ENCODE data around the gene VDAC2.

VDAC2 gene

GRCh38 chr10:75243426-75243825 is 32.8 kb downstream of the VDAC2 start:
- Histone ChIP-seq H3K27me3 (ENCODE audit: insufficient read depth, low read length) (no peaks in the 10 kb centered on the region), H2BK120ac (ENCODE audit: insufficient read depth, low read length, poor library complexity) (no peak overlapping the region), H3K4me3 (ENCODE audit: low read depth, low read length) (no peak overlapping the region)

DNA sequence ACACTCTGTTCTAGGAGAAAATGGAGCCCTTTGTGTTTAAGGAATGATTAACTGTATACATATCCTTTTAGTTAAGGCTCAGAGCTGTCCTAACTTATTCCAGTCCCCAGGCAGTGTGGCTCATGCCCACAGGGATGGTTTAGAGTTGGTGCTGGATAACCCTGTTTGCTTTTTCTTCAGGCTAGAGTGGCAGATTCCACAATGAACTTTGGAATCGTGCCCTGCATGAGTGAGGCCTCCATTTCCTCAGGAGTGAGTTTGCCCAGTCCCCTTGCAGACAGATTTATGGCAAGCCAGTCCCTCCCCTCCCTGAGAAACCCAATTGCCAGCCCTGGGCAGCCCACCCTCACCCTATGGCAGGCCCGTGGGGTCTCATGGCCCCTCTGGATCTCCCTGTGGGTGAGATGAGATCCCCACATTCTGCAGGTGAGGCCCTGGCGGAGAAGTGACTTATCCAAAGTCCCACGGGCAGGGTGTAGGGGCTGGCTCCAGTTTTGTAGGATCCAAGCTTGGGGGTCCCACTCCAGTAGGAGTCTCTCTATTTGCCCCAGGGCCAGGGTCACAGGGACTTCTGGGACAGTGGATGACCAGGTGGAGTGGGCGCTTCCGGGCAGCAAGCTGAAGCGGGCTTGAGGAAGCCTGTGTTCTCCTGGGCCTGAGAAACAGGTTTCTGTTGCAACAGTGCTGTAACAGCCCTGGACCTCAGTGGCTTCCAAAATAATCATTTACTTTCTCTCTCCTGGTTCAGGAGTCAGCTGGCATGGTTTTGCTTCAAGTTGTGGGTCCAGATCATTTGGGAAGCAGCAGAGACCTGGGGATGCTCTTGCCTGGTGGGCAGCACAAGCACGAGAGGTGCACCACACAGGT is 34.1 kb downstream of the VDAC2 start:
- Histone ChIP-seq H3K79me1 (ENCODE audit: low read length) (no peaks in the 10 kb centered on the region), H3K9ac (ENCODE audit: low read length) (no peak overlapping the region)
- no CpG with 5 or more reads among the region's 8 CpGs for WGBS (ENCODE audit: extremely low coverage, insufficient coverage, insufficient read length)

More at GRCh38 chr10:75243426-75243825, 32.8 kb downstream of the VDAC2 start:
- Histone ChIP-seq H2AFZ (ENCODE audit: insufficient read depth, low read length, poor library complexity) (no peak overlapping the region), H3K23ac (ENCODE audit: low read length) (no peak overlapping the region), H3K9ac (ENCODE audit: low read length) (no peak overlapping the region), H3K27ac (ENCODE audit: low read depth, low read length) (no peak overlapping the region), H3K4ac (ENCODE audit: low read depth, low read length) (no peak overlapping the region), H3K36me3 (ENCODE audit: control insufficient read depth in 1 of 2, insufficient read depth in 2 of 2, low read length in 2 of 2) (no peaks in the 10 kb centered on the region), H3K79me1 (ENCODE audit: low read length) (no peaks in the 10 kb centered on the region), H3K4me1 (ENCODE audit: control insufficient read depth in 1 of 2, insufficient read depth in 2 of 2, low read length in 2 of 2) (peaks cover 0 to 10% of the 10 kb centered on the region in 2 experiments), H2BK5ac (ENCODE audit: low read depth, low read length, poor library complexity) (no peak overlapping the region), H3K79me2 (ENCODE audit: control insufficient read depth, insufficient read depth, low read length, poor library complexity) (no peaks in the 10 kb centered on the region), H2BK12ac (ENCODE audit: low read length) (no peak overlapping the region), H4K91ac (ENCODE audit: low read depth, low read length) (no peak overlapping the region), H4K8ac (ENCODE audit: low read depth, low read length) (no peak overlapping the region), H3K9me3 (ENCODE audit: insufficient read depth, low read depth, low read length) (no peaks in the 10 kb centered on the region), H3K18ac (ENCODE audit: low read length) (no peak overlapping the region), H4K12ac (ENCODE audit: low read depth, low read length) (no peak overlapping the region), H2AK5ac (ENCODE audit: low read length) (no peak overlapping the region), H3K14ac (ENCODE audit: low read length) (no peak overlapping the region), H3K4me2 (ENCODE audit: low read length) (no peak overlapping the region)
- WGBS (ENCODE audit: extremely low coverage, insufficient coverage, insufficient read length) = no CpG with 5 or more reads among the region's 10 CpGs
- DNase-seq = no peak

DNA sequence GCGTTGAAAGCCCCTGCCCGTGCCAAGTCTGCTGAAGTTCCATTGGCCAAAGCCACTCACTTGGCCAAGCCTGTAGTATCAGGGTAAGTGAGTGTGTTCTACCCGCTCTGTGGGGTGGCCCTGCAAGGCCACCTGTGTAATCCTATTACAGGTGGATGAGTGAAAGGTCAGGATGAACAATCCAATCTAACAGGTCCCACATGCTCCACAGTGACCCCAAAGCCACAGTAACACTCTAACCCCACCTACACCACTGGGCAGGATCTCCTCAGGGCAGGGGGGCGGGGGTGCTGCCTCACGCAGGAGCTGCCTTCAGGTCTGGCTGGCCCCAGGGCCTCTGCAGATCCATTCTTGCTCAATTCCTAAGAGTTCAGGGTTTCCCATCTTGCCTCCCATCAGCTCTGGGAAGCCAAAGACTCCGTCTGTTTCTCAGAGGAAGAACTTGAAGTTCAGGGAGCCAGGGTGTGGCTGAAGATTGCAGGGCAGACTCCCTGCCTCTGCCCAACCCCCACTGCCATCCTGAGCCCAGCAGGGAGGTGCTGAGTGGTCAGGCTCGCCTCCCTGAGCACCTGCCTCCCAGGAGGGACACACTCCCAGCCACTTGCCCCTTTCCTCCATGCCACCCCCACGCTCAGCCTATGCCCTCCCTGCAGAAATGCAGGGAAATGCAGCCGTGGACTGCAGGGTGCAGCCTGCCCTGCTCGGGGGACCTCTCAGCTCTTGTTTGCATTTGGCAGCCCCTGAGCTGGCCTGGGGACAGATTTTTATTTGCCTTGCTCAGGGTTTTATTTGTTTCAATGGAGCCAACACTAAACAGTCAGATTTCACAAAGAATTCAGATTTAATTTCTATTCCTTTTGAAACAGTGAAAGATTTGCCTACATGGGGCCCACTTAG is 35.0 kb downstream of the VDAC2 start:
- H3K79me2 ChIP-seq (ENCODE audit: control insufficient read depth, insufficient read depth, low read length, poor library complexity) = no peaks in the 10 kb centered on the region
- no peak overlapping the region for H2BK120ac ChIP-seq (ENCODE audit: insufficient read depth, low read length, poor library complexity)
- no peak overlapping the region for H3K9ac ChIP-seq (ENCODE audit: low read length)
- H4K91ac ChIP-seq (ENCODE audit: low read depth, low read length) = no peak overlapping the region
- no peak overlapping the region for H3K4ac ChIP-seq (ENCODE audit: low read depth, low read length)
- H2BK5ac ChIP-seq (ENCODE audit: low read depth, low read length, poor library complexity) = no peak overlapping the region
- no peak overlapping the region for H2AFZ ChIP-seq (ENCODE audit: insufficient read depth, low read length, poor library complexity)
- H3K4me3 ChIP-seq (ENCODE audit: low read depth, low read length) = no peak overlapping the region
- H3K79me1 ChIP-seq (ENCODE audit: low read length) = no peaks in the 10 kb centered on the region
- H2BK12ac ChIP-seq (ENCODE audit: low read length) = no peak overlapping the region
- H3K36me3 ChIP-seq (ENCODE audit: control insufficient read depth in 1 of 2, insufficient read depth in 2 of 2, low read length in 2 of 2) = no peaks in the 10 kb centered on the region
- H3K18ac ChIP-seq (ENCODE audit: low read length) = no peak overlapping the region
- peaks cover 0 to 10% of the 10 kb centered on the region in 2 experiments for H3K4me1 ChIP-seq (ENCODE audit: control insufficient read depth in 1 of 2, insufficient read depth in 2 of 2, low read length in 2 of 2)
- WGBS (ENCODE audit: extremely low coverage, insufficient coverage, insufficient read length) = no CpG with 5 or more reads among the region's 10 CpGs
- DNase-seq = peak in 1 of 2 donors; percentile 9
- no peak overlapping the region for H3K27ac ChIP-seq (ENCODE audit: low read depth, low read length)
- H3K27me3 ChIP-seq (ENCODE audit: insufficient read depth, low read length) = no peaks in the 10 kb centered on the region
- H3K23ac ChIP-seq (ENCODE audit: low read length) = no peak overlapping the region
- no peak overlapping the region for H3K14ac ChIP-seq (ENCODE audit: low read length)
- H3K9me3 ChIP-seq (ENCODE audit: insufficient read depth, low read depth, low read length) = no peaks in the 10 kb centered on the region
- no peak overlapping the region for H3K4me2 ChIP-seq (ENCODE audit: low read length)
- H2AK5ac ChIP-seq (ENCODE audit: low read length) = no peak overlapping the region
- H4K8ac ChIP-seq (ENCODE audit: low read depth, low read length) = no peak overlapping the region
- no peak overlapping the region for H4K12ac ChIP-seq (ENCODE audit: low read depth, low read length)

More for the DNA sequence above, 34.1 kb downstream of the VDAC2 start:
- no peak overlapping the region for H3K4me3 ChIP-seq (ENCODE audit: low read depth, low read length)
- peaks cover 0 to 10% of the 10 kb centered on the region in 2 experiments for H3K4me1 ChIP-seq (ENCODE audit: control insufficient read depth in 1 of 2, insufficient read depth in 2 of 2, low read length in 2 of 2)
- H3K23ac ChIP-seq (ENCODE audit: low read length) = no peak overlapping the region
- H2AK5ac ChIP-seq (ENCODE audit: low read length) = no peak overlapping the region
- no peaks in the 10 kb centered on the region for H3K36me3 ChIP-seq (ENCODE audit: control insufficient read depth in 1 of 2, insufficient read depth in 2 of 2, low read length in 2 of 2)
- no peak overlapping the region for H3K18ac ChIP-seq (ENCODE audit: low read length)
- H4K91ac ChIP-seq (ENCODE audit: low read depth, low read length) = peak overlapping the region; percentile 41
- no peak overlapping the region for H2BK5ac ChIP-seq (ENCODE audit: low read depth, low read length, poor library complexity)
- no peaks in the 10 kb centered on the region for H3K79me2 ChIP-seq (ENCODE audit: control insufficient read depth, insufficient read depth, low read length, poor library complexity)
- no peaks in the 10 kb centered on the region for H3K9me3 ChIP-seq (ENCODE audit: insufficient read depth, low read depth, low read length)
- H2AFZ ChIP-seq (ENCODE audit: insufficient read depth, low read length, poor library complexity) = no peak overlapping the region
- H3K27me3 ChIP-seq (ENCODE audit: insufficient read depth, low read length) = no peaks in the 10 kb centered on the region
- no peak overlapping the region for H3K4ac ChIP-seq (ENCODE audit: low read depth, low read length)
- H4K12ac ChIP-seq (ENCODE audit: low read depth, low read length) = no peak overlapping the region
- no peak overlapping the region for H2BK120ac ChIP-seq (ENCODE audit: insufficient read depth, low read length, poor library complexity)
- H3K27ac ChIP-seq (ENCODE audit: low read depth, low read length) = no peak overlapping the region
- H3K4me2 ChIP-seq (ENCODE audit: low read length) = no peak overlapping the region
- no peak overlapping the region for H3K14ac ChIP-seq (ENCODE audit: low read length)
- H2BK12ac ChIP-seq (ENCODE audit: low read length) = no peak overlapping the region
- DNase-seq = peak in 1 of 2 donors; percentile 25
- H4K8ac ChIP-seq (ENCODE audit: low read depth, low read length) = no peak overlapping the region

- H2AK5ac ChIP-seq (ENCODE audit: low read length) = no peak overlapping the region
- H3K27ac ChIP-seq (ENCODE audit: low read depth, low read length) = no peak overlapping the region
- H3K4me2 ChIP-seq (ENCODE audit: low read length) = no peak overlapping the region
- H3K36me3 ChIP-seq (ENCODE audit: control insufficient read depth in 1 of 2, insufficient read depth in 2 of 2, low read length in 2 of 2) = no peaks in the 10 kb centered on the region
- no peak overlapping the region for H3K4ac ChIP-seq (ENCODE audit: low read depth, low read length)
- H2AFZ ChIP-seq (ENCODE audit: insufficient read depth, low read length, poor library complexity) = no peak overlapping the region
- H2BK5ac ChIP-seq (ENCODE audit: low read depth, low read length, poor library complexity) = no peak overlapping the region
- no peak overlapping the region for H2BK12ac ChIP-seq (ENCODE audit: low read length)
- no peak overlapping the region for H3K4me3 ChIP-seq (ENCODE audit: low read depth, low read length)
- H3K14ac ChIP-seq (ENCODE audit: low read length) = no peak overlapping the region
- H3K18ac ChIP-seq (ENCODE audit: low read length) = no peak overlapping the region
- H4K8ac ChIP-seq (ENCODE audit: low read depth, low read length) = no peak overlapping the region
- H3K4me1 ChIP-seq (ENCODE audit: control insufficient read depth in 1 of 2, insufficient read depth in 2 of 2, low read length in 2 of 2) = peaks cover 0 to 10% of the 10 kb centered on the region in 2 experiments
- no peak overlapping the region for H3K9ac ChIP-seq (ENCODE audit: low read length)
- no peaks in the 10 kb centered on the region for H3K9me3 ChIP-seq (ENCODE audit: insufficient read depth, low read depth, low read length)
- WGBS (ENCODE audit: extremely low coverage, insufficient coverage, insufficient read length) = no CpG with 5 or more reads among the region's 6 CpGs
- no peak overlapping the region for H3K23ac ChIP-seq (ENCODE audit: low read length)
- H4K91ac ChIP-seq (ENCODE audit: low read depth, low read length) = no peak overlapping the region
- H2BK120ac ChIP-seq (ENCODE audit: insufficient read depth, low read length, poor library complexity) = no peak overlapping the region
- H4K12ac ChIP-seq (ENCODE audit: low read depth, low read length) = no peak overlapping the region
- DNase-seq = no peak
- no peaks in the 10 kb centered on the region for H3K79me1 ChIP-seq (ENCODE audit: low read length)
- no peaks in the 10 kb centered on the region for H3K27me3 ChIP-seq (ENCODE audit: insufficient read depth, low read length)
- no peaks in the 10 kb centered on the region for H3K79me2 ChIP-seq (ENCODE audit: control insufficient read depth, insufficient read depth, low read length, poor library complexity)
These were observed 35.9 kb downstream of the VDAC2 start for GRCh38 chr10:75246506-75246905.
